SK-N-SH (cell line): ENCODE results near the gene PKNOX2. TPM values are rescaled to one million over a fixed set of nuclear protein-coding genes. Genes with fewer than 3 reads are reported as not detected.

Source experiments
- CTCF ChIA-PET: fragments of 300-600, 350-600 bp; formaldehyde crosslinking; extraction: SDS; loops from one replicate; lab custom pipeline; 2021; lab: Yijun Ruan, JAX
- POLR2A ChIA-PET: fragments of 350-600 bp; sonication (Branson Sonifier 250); formaldehyde crosslinking; extraction: SDS; loops from one replicate; lab custom pipeline; 2020; ENCODE audit warnings: antibody characterized with exemption, inconsistent platforms; lab: Yijun Ruan, JAX
- DNase-seq: peaks from one replicate; pipeline ENCODE4 v3.0.0; 2012
- H2AFZ ChIP-seq: fragments of 200-600 bp; sonication (generic); 2 replicates; pipeline ENCODE4 v1.8.1; 2016; ENCODE audit warnings: antibody characterized with exemption, mild to moderate bottlenecking, low read depth
- H3F3A ChIP-seq: fragments of 200-600 bp; sonication (generic); replicated peaks from 2 replicates; pipeline ENCODE3; 2016; ENCODE audit warnings: antibody characterized with exemption, mild to moderate bottlenecking; ENCODE audit not compliant: insufficient read depth
- H3K27ac ChIP-seq, 2 experiments: fragments of 200-500 bp in 1 of 2; fragments of 200-600 bp in 1 of 2; sonication (Bioruptor generic) in 1 of 2; sonication (generic), shearing (Covaris generic) in 1 of 2; 2 replicates each; pipeline versions ENCODE4 v1.5.1 to v1.6.1; 2014 to 2016; ENCODE audit warnings: low read depth in 2 of 2, inconsistent platforms in 1 of 2, low read length in 1 of 2, mild to moderate bottlenecking in 1 of 2, mixed read lengths in 1 of 2
- H3K27me3 ChIP-seq: fragments of 200-600 bp; sonication (generic), shearing (Covaris generic); 2 replicates; pipeline ENCODE4 v1.6.1; 2016; ENCODE audit warnings: mixed run types; ENCODE audit not compliant: insufficient read depth
- H3K36me3 ChIP-seq, 2 experiments: fragments of 200-500 bp in 1 of 2; fragments of 200-600 bp in 1 of 2; sonication (Bioruptor generic) in 1 of 2; sonication (generic) in 1 of 2; replicated peaks in 1 of 2; 2 replicates each; pipeline versions ENCODE3 to v1.5.1; 2014 to 2016; ENCODE audit warnings: low read length in 1 of 2, mild to moderate bottlenecking in 1 of 2; ENCODE audit not compliant: insufficient read depth in 2 of 2, control insufficient read depth in 1 of 2
- H3K4me1 ChIP-seq, 2 experiments: fragments of 200-500 bp in 1 of 2; fragments of 200-600 bp in 1 of 2; sonication (Bioruptor generic) in 1 of 2; sonication (generic), shearing (Covaris generic) in 1 of 2; 2 replicates each; pipeline versions ENCODE4 v1.5.1 to v1.6.1; 2014 to 2016; ENCODE audit warnings: low read depth in 1 of 2, low read length in 1 of 2, mixed run types in 1 of 2; ENCODE audit not compliant: insufficient read depth in 2 of 2, control insufficient read depth in 1 of 2
- H3K4me2 ChIP-seq: fragments of 200-600 bp; sonication (generic), shearing (Covaris generic); 2 replicates; pipeline ENCODE4 v1.6.1; 2017; ENCODE audit warnings: mixed run types
- H3K4me3 ChIP-seq, 2 experiments: fragments of 200-500 bp in 1 of 2; fragments of 200-600 bp in 1 of 2; sonication (Bioruptor generic) in 1 of 2; sonication (generic), shearing (Covaris generic) in 1 of 2; 2 replicates each; pipeline versions ENCODE4 v1.5.1 to v1.8.1; 2014 to 2016; ENCODE audit warnings: low read depth in 2 of 2, inconsistent platforms in 1 of 2, low read length in 1 of 2, mild to moderate bottlenecking in 1 of 2, mixed read lengths in 1 of 2, moderate library complexity in 1 of 2
- H3K79me2 ChIP-seq: fragments of 200-600 bp; sonication (generic); 2 replicates; pipeline ENCODE4 v1.8.1; 2017; ENCODE audit warnings: mild to moderate bottlenecking; ENCODE audit not compliant: insufficient read depth
- H3K9ac ChIP-seq: fragments of 200-600 bp; sonication (generic); 2 replicates; pipeline ENCODE4 v1.6.1; 2017; ENCODE audit warnings: mixed run types
- H3K9me2 ChIP-seq: fragments of 200-600 bp; sonication (generic); 2 replicates; pipeline ENCODE4 v1.6.1; 2017; ENCODE audit warnings: mixed run types
- H3K9me3 ChIP-seq: fragments of 200-600 bp; sonication (generic); 2 replicates; pipeline ENCODE4 v1.6.1; 2017; ENCODE audit warnings: mixed run types, mild to moderate bottlenecking, moderate library complexity
- H4K20me1 ChIP-seq: fragments of 200-600 bp; sonication (generic); 2 replicates; pipeline ENCODE4 v1.6.1; 2017; ENCODE audit warnings: mild to moderate bottlenecking, mixed run types; ENCODE audit not compliant: insufficient read depth
- EP300 ChIP-seq, 2 experiments: IDR thresholded peaks; 2 replicates each; pipeline versions ENCODE4 v1.4.0 to v1.6.1; 2012; ENCODE audit warnings: borderline replicate concordance in 1 of 2, low read depth in 1 of 2, low read length in 1 of 2
- EZH2phosphoT487 ChIP-seq: fragments of 200-600 bp; sonication (generic); IDR thresholded peaks from 2 replicates; pipeline ENCODE4 v1.6.1; 2017; ENCODE audit warnings: low read depth, mixed run types, mild to moderate bottlenecking, antibody characterized with exemption, moderate library complexity, borderline replicate concordance
- FOXJ3 ChIP-seq: sonication (generic); formaldehyde crosslinking; IDR thresholded peaks from 2 replicates; pipeline ENCODE4 v1.5.1; 2020; ENCODE audit warnings: mild to moderate bottlenecking, missing genetic modification reagents
- FOXM1 ChIP-seq: IDR thresholded peaks from 2 replicates; pipeline ENCODE4 v1.4.0; 2012; ENCODE audit warnings: low read depth, mild to moderate bottlenecking
- GATA2 ChIP-seq: sonication (generic); formaldehyde crosslinking; IDR thresholded peaks from 2 replicates; pipeline ENCODE4 v1.5.0; 2020; ENCODE audit warnings: mild to moderate bottlenecking, missing genetic modification reagents
- JUND ChIP-seq: IDR thresholded peaks from 2 replicates; pipeline ENCODE4 v1.4.0; 2012
- MXI1 ChIP-seq: IDR thresholded peaks from 2 replicates; pipeline ENCODE4 v1.6.1; 2012; ENCODE audit warnings: mild to moderate bottlenecking, low read depth, low read length, improper control_type of control experiment
- NFIC ChIP-seq: IDR thresholded peaks from 2 replicates; pipeline ENCODE4 v1.4.0; 2012; ENCODE audit warnings: borderline replicate concordance
- NRF1 ChIP-seq: IDR thresholded peaks from 2 replicates; pipeline ENCODE4 v1.6.1; 2012; ENCODE audit warnings: low read depth, mild to moderate bottlenecking, low read length
- RAD21 ChIP-seq: IDR thresholded peaks from 2 replicates; pipeline ENCODE4 v1.6.1; 2012; ENCODE audit warnings: mild to moderate bottlenecking, low read length
- RCOR1 ChIP-seq: fragments of 150-350 bp; IDR thresholded peaks from 2 replicates; pipeline ENCODE4 v1.6.1; 2017; ENCODE audit warnings: antibody characterized with exemption, low read length
- RFX5 ChIP-seq: IDR thresholded peaks from 2 replicates; pipeline ENCODE4 v1.6.1; 2012; ENCODE audit warnings: mild to moderate bottlenecking, improper control_type of control experiment, low read length
- RXRA ChIP-seq: IDR thresholded peaks from 2 replicates; pipeline ENCODE4 v1.4.0; 2012; ENCODE audit warnings: low read depth, mild to moderate bottlenecking, borderline replicate concordance
- TAF1 ChIP-seq: IDR thresholded peaks from 2 replicates; pipeline ENCODE4 v1.6.1; 2012; ENCODE audit warnings: low read depth, mild to moderate bottlenecking, low read length, moderate library complexity, borderline replicate concordance
- TEAD4 ChIP-seq: IDR thresholded peaks from 2 replicates; pipeline ENCODE4 v1.4.0; 2012; ENCODE audit warnings: mild to moderate bottlenecking, borderline replicate concordance; ENCODE audit not compliant: insufficient read depth
- YY1 ChIP-seq: IDR thresholded peaks from 2 replicates; pipeline ENCODE4 v1.4.0; 2012; ENCODE audit warnings: low read depth, mild to moderate bottlenecking
- WGBS: methylation state at CpG from one replicate; pipeline ENCODE4 v1.1.6; 2017; ENCODE audit warnings: low lambda C conversion rate; 5-methylcytosine and 5-hydroxymethylcytosine counted together
- polyA plus RNA-seq, 3 experiments: library from polyadenylated mRNA; depleted of rRNA; stranded (reverse); fragments of >200 nt; gene quantifications; 2 replicates each; pipeline ENCODE4 v1.2.3, GENCODE V29; 2012
- TF ChIP-seq, protein P1 (sequence below): fragments of 200-600 bp; sonication (generic); IDR thresholded peaks from 2 replicates; pipeline ENCODE4 v1.6.1; 2017; ENCODE audit warnings: antibody characterized with exemption, mild to moderate bottlenecking, moderate library complexity
- TF ChIP-seq, protein P2 (sequence below): IDR thresholded peaks from 2 replicates; pipeline ENCODE4; 2012
- TF ChIP-seq, protein P3 (sequence below): IDR thresholded peaks from 2 replicates; pipeline ENCODE4 v1.4.0; 2012; ENCODE audit warnings: low read depth
- TF ChIP-seq, protein P4 (sequence below): IDR thresholded peaks from 2 replicates; pipeline ENCODE4 v1.4.0; 2012; ENCODE audit warnings: low read depth, borderline replicate concordance

PKNOX2 gene
- polyA plus RNA-seq, 1 of the 3 experiments (the other 2 are of a cell fraction), result 0.02 TPM

DNA sequence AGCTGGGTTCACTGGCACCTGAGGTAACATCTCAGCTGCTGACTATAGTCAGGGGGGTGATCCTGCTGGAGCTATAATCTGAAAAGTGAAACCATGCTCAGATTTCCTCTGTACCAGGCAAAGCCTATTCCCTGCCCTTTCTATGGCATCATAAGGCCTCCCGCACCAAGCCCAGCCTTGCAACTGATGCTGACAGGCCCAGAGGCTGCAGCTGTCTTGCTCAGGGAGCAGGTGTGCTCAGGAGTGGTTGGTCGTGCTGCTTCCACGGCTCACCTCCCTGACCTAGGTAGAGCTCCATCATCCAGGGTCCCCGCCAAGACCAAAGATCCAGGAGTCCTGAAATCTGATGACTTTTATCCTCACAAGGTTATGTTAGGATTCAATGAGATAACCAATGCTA lies 209.8 kb downstream of the PKNOX2 start:
- Histone ChIP-seq H3K79me2 (no peaks in the 10 kb centered on the region), H3K4me2 (no peak overlapping the region), H3F3A (no peaks in the 10 kb centered on the region), H2AFZ (no peak overlapping the region), H3K4me1 (peaks cover 0 to 21% of the 10 kb centered on the region in 2 experiments; a peak in 1 of 4 replicates), H3K9me2 (no peaks in the 10 kb centered on the region), H3K27ac (no peak overlapping the region), H3K27me3 (peaks cover 25% of the 10 kb centered on the region), H3K4me3 (no peak overlapping the region), H3K9me3 (no peaks in the 10 kb centered on the region), H3K36me3 (no peaks in the 10 kb centered on the region), H4K20me1 (no peaks in the 10 kb centered on the region), H3K9ac (no peak overlapping the region)
- DNase-seq, result no peak
- POLR2A ChIA-PET, result no interaction called here
- WGBS, result 60% methylated on average over 4 of the region's 4 CpGs
- CTCF ChIA-PET, result interaction anchor here (0.7 to 13.9 kb wide), 4 partner anchors 10 to 55 kb away, joined by 4 to 103 read pairs (median 24); no protein-coding TSS in a partner anchor
- TF ChIP-seq RFX5, result no peak
- no peak for TF ChIP-seq RCOR1
- no peak for TF ChIP-seq GATA2 (CRISPR knock-in tag)
- TF ChIP-seq RAD21, result no peak
- TF ChIP-seq TAF1, result no peak
- TF ChIP-seq, protein P1, sequence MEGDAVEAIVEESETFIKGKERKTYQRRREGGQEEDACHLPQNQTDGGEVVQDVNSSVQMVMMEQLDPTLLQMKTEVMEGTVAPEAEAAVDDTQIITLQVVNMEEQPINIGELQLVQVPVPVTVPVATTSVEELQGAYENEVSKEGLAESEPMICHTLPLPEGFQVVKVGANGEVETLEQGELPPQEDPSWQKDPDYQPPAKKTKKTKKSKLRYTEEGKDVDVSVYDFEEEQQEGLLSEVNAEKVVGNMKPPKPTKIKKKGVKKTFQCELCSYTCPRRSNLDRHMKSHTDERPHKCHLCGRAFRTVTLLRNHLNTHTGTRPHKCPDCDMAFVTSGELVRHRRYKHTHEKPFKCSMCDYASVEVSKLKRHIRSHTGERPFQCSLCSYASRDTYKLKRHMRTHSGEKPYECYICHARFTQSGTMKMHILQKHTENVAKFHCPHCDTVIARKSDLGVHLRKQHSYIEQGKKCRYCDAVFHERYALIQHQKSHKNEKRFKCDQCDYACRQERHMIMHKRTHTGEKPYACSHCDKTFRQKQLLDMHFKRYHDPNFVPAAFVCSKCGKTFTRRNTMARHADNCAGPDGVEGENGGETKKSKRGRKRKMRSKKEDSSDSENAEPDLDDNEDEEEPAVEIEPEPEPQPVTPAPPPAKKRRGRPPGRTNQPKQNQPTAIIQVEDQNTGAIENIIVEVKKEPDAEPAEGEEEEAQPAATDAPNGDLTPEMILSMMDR, result no peak
- TF ChIP-seq NFIC, result no peak

DNA sequence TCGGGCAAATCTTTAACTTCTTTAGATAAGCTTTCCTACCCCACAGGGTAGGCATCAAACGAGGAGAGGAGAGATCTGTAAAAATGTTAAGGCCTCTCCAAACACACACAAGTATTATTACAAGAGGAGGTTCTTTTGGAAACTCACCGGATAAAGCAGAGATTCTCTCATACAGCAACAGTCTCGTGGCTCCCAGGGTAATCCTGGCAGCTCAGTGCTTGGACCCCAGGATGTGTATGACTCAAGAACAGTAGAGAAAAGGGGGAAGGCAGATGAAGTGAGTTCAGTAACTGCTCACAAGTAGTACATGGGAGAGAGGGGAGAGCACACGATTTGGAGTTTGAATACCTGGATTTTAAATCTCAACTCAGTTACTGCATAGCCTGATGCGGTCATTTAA lies 210.6 kb downstream of the PKNOX2 start:
- ChIA-PET CTCF (interaction anchor here (0.7 to 13.9 kb wide), 5 partner anchors 11 to 54 kb away, joined by 3 to 103 read pairs (median 5); no protein-coding TSS in a partner anchor), POLR2A (no interaction called here)
- no peak overlapping the region for H3K4me2 ChIP-seq
- no peak overlapping the region for H3K4me3 ChIP-seq
- peaks cover 0 to 17% of the 10 kb centered on the region in 2 experiments; a peak in 1 of 4 replicates for H3K4me1 ChIP-seq
- WGBS, result 36% methylated on average over 6 of the region's 6 CpGs
- peaks cover 25% of the 10 kb centered on the region for H3K27me3 ChIP-seq
- no peaks in the 10 kb centered on the region for H3K9me3 ChIP-seq
- no peaks in the 10 kb centered on the region for H3K79me2 ChIP-seq
- H3K27ac ChIP-seq, result no peak overlapping the region
- no peak for DNase-seq
- H2AFZ ChIP-seq, result no peak overlapping the region
- H3K9me2 ChIP-seq, result no peaks in the 10 kb centered on the region
- no peaks in the 10 kb centered on the region for H4K20me1 ChIP-seq
- no peak overlapping the region for H3K9ac ChIP-seq
- H3F3A ChIP-seq, result no peaks in the 10 kb centered on the region
- TF ChIP-seq JUND, result no peak
- no peak for TF ChIP-seq RCOR1
- TF ChIP-seq, protein P2, sequence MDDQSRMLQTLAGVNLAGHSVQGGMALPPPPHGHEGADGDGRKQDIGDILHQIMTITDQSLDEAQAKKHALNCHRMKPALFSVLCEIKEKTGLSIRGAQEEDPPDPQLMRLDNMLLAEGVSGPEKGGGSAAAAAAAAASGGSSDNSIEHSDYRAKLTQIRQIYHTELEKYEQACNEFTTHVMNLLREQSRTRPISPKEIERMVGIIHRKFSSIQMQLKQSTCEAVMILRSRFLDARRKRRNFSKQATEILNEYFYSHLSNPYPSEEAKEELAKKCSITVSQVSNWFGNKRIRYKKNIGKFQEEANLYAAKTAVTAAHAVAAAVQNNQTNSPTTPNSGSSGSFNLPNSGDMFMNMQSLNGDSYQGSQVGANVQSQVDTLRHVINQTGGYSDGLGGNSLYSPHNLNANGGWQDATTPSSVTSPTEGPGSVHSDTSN, result no peak
- no peak for TF ChIP-seq FOXJ3
- TF ChIP-seq RXRA, result no peak
- TF ChIP-seq TEAD4, result no peak
- no peak for TF ChIP-seq MXI1
- no peak for TF ChIP-seq EZH2phosphoT487
- no peak for TF ChIP-seq NRF1
- TF ChIP-seq, protein P3, sequence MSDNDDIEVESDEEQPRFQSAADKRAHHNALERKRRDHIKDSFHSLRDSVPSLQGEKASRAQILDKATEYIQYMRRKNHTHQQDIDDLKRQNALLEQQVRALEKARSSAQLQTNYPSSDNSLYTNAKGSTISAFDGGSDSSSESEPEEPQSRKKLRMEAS, result no peak
- TF ChIP-seq GATA2 (CRISPR knock-in tag), result no peak
- TF ChIP-seq FOXM1, result no peak
- no peak for TF ChIP-seq EP300 (IDR thresholded peaks at IDR 0.05; ENCODE audit: borderline replicate concordance in 1 of 2, low read depth in 1 of 2, low read length in 1 of 2)
- no peak for TF ChIP-seq YY1
- TF ChIP-seq, protein P4, sequence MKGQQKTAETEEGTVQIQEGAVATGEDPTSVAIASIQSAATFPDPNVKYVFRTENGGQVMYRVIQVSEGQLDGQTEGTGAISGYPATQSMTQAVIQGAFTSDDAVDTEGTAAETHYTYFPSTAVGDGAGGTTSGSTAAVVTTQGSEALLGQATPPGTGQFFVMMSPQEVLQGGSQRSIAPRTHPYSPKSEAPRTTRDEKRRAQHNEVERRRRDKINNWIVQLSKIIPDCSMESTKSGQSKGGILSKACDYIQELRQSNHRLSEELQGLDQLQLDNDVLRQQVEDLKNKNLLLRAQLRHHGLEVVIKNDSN, result no peak
- no peak for TF ChIP-seq RAD21
- H3K36me3 ChIP-seq, result no peaks in the 10 kb centered on the region
